Breast epithelium (tissue), 3 donors: ENCODE data around the gene NAPSA.

Experiments
- POLR2A ChIP-seq: fragments of 450-650 bp; IDR thresholded peaks from one replicate; pipeline ENCODE4 v1.6.1; 2016; ENCODE audit warnings: antibody characterized with exemption, mild to moderate bottlenecking, moderate library complexity
- POLR2AphosphoS5 ChIP-seq, 3 donors: sonication (generic); formaldehyde crosslinking; IDR thresholded peaks; one replicate each; pipeline ENCODE4 v1.6.1; 2017; ENCODE audit warnings: antibody characterized with exemption in 3 of 3
- TF ChIP-seq, protein P1 (sequence below), 3 donors: fragments of 450-650 bp; IDR thresholded peaks; one replicate each; pipeline ENCODE4 v1.5.1; 2016 to 2017; ENCODE audit warnings: antibody characterized with exemption in 3 of 3, mild to moderate bottlenecking in 3 of 3, moderate library complexity in 3 of 3

DNA sequence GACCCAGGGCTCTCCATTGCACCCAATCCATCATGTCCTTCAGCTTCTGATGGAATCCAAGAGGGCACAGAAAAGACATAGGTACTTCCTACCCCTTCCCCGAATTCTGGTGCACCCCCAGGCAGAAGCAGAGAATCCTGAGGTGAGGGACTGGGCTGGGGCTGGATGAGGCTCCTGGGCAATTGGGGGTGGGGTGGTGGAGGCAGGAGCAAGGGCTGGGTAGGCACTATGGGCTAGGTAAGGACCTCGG, 33.5 kb downstream of the NAPSA start:
- TF ChIP-seq, protein P1, sequence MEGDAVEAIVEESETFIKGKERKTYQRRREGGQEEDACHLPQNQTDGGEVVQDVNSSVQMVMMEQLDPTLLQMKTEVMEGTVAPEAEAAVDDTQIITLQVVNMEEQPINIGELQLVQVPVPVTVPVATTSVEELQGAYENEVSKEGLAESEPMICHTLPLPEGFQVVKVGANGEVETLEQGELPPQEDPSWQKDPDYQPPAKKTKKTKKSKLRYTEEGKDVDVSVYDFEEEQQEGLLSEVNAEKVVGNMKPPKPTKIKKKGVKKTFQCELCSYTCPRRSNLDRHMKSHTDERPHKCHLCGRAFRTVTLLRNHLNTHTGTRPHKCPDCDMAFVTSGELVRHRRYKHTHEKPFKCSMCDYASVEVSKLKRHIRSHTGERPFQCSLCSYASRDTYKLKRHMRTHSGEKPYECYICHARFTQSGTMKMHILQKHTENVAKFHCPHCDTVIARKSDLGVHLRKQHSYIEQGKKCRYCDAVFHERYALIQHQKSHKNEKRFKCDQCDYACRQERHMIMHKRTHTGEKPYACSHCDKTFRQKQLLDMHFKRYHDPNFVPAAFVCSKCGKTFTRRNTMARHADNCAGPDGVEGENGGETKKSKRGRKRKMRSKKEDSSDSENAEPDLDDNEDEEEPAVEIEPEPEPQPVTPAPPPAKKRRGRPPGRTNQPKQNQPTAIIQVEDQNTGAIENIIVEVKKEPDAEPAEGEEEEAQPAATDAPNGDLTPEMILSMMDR (IDR thresholded peaks at IDR 0.05) = no peak
- TF ChIP-seq POLR2A = no peak
- no peak for TF ChIP-seq POLR2AphosphoS5 (IDR thresholded peaks at IDR 0.05)
